OCI-LY7 (cell line): Measurements from ENCODE around the gene TPX2. TPM values are rescaled to one million over a fixed set of nuclear protein-coding genes. Genes with fewer than 3 reads are reported as not detected.

Experiments
- BruUV-seq: library from RNA; stranded (reverse); fragments of 400-500 nt; replicated peaks from 2 replicates; lab custom pipeline; 2021; lab: Mats Ljungman, UMichigan
- CTCF ChIA-PET: fragments of 300-600 bp; sonication (Branson Sonifier 250); formaldehyde crosslinking; loops from one replicate; lab custom pipeline; 2022; ENCODE audit warnings: antibody characterized with exemption; ENCODE audit not compliant: unreplicated experiment; lab: Charles Lee
- POLR2A ChIA-PET: fragments of 300-600 bp; sonication (Branson Sonifier 250); formaldehyde crosslinking; loops from one replicate; lab custom pipeline; 2022; ENCODE audit warnings: antibody characterized with exemption; lab: Charles Lee
- DNase-seq: peaks from one replicate; pipeline ENCODE4 v3.0.0-alpha.2; 2015; ENCODE audit warnings: low spot score
- H2AFZ ChIP-seq: fragments of 200-600 bp; sonication (generic), shearing (Covaris generic); 2 replicates; pipeline ENCODE4 v1.6.1; 2014; ENCODE audit warnings: mild to moderate bottlenecking, antibody characterized with exemption, low read length, moderate library complexity
- H3K27ac ChIP-seq: fragments of 200-600 bp; sonication (generic); 2 replicates; pipeline ENCODE4 v1.5.1; 2014; ENCODE audit warnings: mixed run types, low read depth, mild to moderate bottlenecking, moderate library complexity, low read length, inconsistent platforms; ENCODE audit not compliant: poor library complexity, severe bottlenecking
- H3K36me3 ChIP-seq: fragments of 200-600 bp; sonication (generic); 2 replicates; pipeline ENCODE4 v1.6.1; 2014; ENCODE audit warnings: mild to moderate bottlenecking, antibody characterized with exemption, low read length, moderate library complexity, mixed read lengths; ENCODE audit not compliant: insufficient read depth
- H3K4me1 ChIP-seq: fragments of 200-600 bp; sonication (generic); 2 replicates; pipeline ENCODE4 v1.5.1; 2014; ENCODE audit warnings: mild to moderate bottlenecking, low read length; ENCODE audit not compliant: insufficient read depth, poor library complexity, severe bottlenecking
- H3K4me2 ChIP-seq: fragments of 200-600 bp; sonication (generic); 2 replicates; pipeline ENCODE4 v1.6.1; 2014; ENCODE audit warnings: mild to moderate bottlenecking, low read length
- H3K4me3 ChIP-seq: fragments of 200-600 bp; sonication (generic); 2 replicates; pipeline ENCODE4 v1.5.1; 2014; ENCODE audit warnings: mild to moderate bottlenecking, low read depth, low read length; ENCODE audit not compliant: poor library complexity, severe bottlenecking
- H3K79me2 ChIP-seq: fragments of 200-600 bp; sonication (generic); 2 replicates; pipeline ENCODE4 v1.6.1; 2016; ENCODE audit warnings: low read depth, mild to moderate bottlenecking, low read length, moderate library complexity, mixed read lengths; ENCODE audit not compliant: insufficient read depth
- H3K9me2 ChIP-seq: fragments of 200-600 bp; sonication (generic); 2 replicates; pipeline ENCODE4 v1.6.1; 2016; ENCODE audit warnings: mild to moderate bottlenecking, low read length, mixed read lengths; ENCODE audit not compliant: insufficient read depth
- H3K9me3 ChIP-seq: fragments of 200-600 bp; sonication (generic); 2 replicates; pipeline ENCODE4 v1.6.1; 2014; ENCODE audit warnings: mild to moderate bottlenecking, mixed run types, low read length, mixed read lengths
- H4K20me1 ChIP-seq: fragments of 200-600 bp; sonication (generic); 2 replicates; pipeline ENCODE4 v1.6.1; 2014; ENCODE audit warnings: mild to moderate bottlenecking, antibody characterized with exemption, low read length, moderate library complexity, mixed read lengths; ENCODE audit not compliant: insufficient read depth
- CTCF ChIP-seq: fragments of 200-600 bp; sonication (generic); conservative IDR thresholded peaks from 2 replicates; pipeline ENCODE4 v1.5.1; 2014; ENCODE audit warnings: mild to moderate bottlenecking, antibody characterized with exemption, low read length, moderate library complexity, mixed read lengths
- EZH2phosphoT487 ChIP-seq: fragments of 200-600 bp; sonication (generic); IDR thresholded peaks from 2 replicates; pipeline ENCODE4 v1.6.1; 2018; ENCODE audit warnings: low read depth, borderline replicate concordance, mild to moderate bottlenecking, mixed run types, antibody characterized with exemption, low read length, moderate library complexity, mixed read lengths
- intact Hi-C: fragments of 100-400 bp; cut with micrococcal nuclease; formaldehyde crosslinking; loops from one replicate; pipeline ENCODE4 v1.10.0; 2022; ENCODE audit not compliant: unreplicated experiment
- total RNA-seq, 2 experiments: library from RNA; depleted of rRNA in 1 of 2; stranded (reverse); fragments of >200 nt in 1 of 2; shearing (Covaris generic) in 1 of 2; gene quantifications; 2 replicates each; pipeline ENCODE4 v1.2.3, GENCODE V29; 2014 to 2022

The TPX2 gene
- total RNA-seq, 2 experiments from 2014 or later = 121 to 173 TPM

DNA sequence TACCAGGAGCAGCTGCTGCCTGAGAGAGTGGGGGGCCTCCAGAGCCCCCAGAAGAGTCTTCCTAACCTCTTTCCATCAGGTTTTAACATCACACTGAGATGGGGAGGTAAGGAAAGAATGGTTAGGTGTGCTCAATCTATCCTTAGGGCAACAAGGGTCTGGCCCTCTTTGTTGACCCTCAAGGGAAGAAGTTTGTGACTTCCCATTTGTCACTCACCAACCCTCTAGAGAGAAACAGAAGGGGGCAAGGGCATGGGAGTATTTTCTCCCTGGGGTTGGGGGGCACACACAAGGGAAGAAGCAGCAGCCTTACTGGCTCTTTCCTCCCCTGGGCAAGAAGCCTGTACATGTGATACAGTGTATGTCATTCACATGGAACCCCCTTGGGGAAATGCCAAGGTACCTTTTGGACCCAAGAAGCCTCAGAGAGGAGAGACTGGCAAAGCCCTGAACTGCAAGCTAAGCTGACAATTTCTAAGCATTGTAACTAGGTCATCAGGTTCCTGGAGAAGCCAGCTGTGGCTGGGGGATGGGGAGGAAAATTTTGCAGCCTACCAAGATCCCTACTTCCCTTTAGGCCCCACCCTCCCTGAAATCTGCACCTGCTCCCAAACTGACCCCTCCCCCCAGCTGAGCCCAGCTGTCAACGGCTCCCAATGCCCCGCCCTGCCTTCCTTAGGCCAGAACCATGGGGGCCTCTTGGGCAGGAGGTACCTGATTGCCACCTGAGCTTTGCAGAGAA lies 30.9 kb upstream of the TPX2 start:
- no peak overlapping the region for H2AFZ ChIP-seq
- ChIA-PET POLR2A (interaction anchor here (0.5 to 5.9 kb wide), 10 partner anchors 8 to 306 kb away, joined by 3 to 43 read pairs (median 5); no protein-coding TSS in a partner anchor), CTCF (interaction anchor here (2.9 kb wide), 1 partner anchor 46 kb away, joined by 11 read pairs; no protein-coding TSS in a partner anchor)
- no peaks in the 10 kb centered on the region for H4K20me1 ChIP-seq
- peak overlapping the region; percentile 75 for H3K4me2 ChIP-seq
- peak overlapping the region; percentile 49 for H3K4me3 ChIP-seq
- intact Hi-C loops = loop anchor here (1.0 kb wide), 3 partner anchors 15 to 47 kb away; no protein-coding TSS in a partner anchor
- peaks cover 91% of the 10 kb centered on the region for H3K4me1 ChIP-seq
- no peaks in the 10 kb centered on the region for H3K9me2 ChIP-seq
- TF ChIP-seq EZH2phosphoT487 (no peak), CTCF (no peak)
- DNase-seq = peak; percentile 93
- no TSS peak for BruUV-seq
- H3K27ac ChIP-seq = peak overlapping the region; percentile 98
- peaks cover 72% of the 10 kb centered on the region for H3K36me3 ChIP-seq
- peaks cover 75% of the 10 kb centered on the region for H3K79me2 ChIP-seq
- H3K9me3 ChIP-seq = peaks cover 3% of the 10 kb centered on the region; the same call in 1 of the 2 replicates

- Histone ChIP-seq H3K4me2 (peak overlapping the region; percentile 75), H2AFZ (no peak overlapping the region), H3K4me1 (peaks cover 98% of the 10 kb centered on the region), H3K79me2 (peaks cover 78% of the 10 kb centered on the region), H3K9me2 (no peaks in the 10 kb centered on the region), H3K36me3 (peaks cover 80% of the 10 kb centered on the region), H3K9me3 (peaks cover 3% of the 10 kb centered on the region; the same call in 1 of the 2 replicates), H4K20me1 (no peaks in the 10 kb centered on the region), H3K27ac (peak overlapping the region; percentile 98), H3K4me3 (peak overlapping the region; percentile 49)
- POLR2A ChIA-PET = interaction anchor here (0.5 to 5.9 kb wide), 13 partner anchors 8 to 305 kb away, joined by 3 to 43 read pairs (median 6); no protein-coding TSS in a partner anchor
- CTCF ChIA-PET = interaction anchor here (0.6 to 2.9 kb wide), 2 partner anchors 15 to 47 kb away, joined by 3 to 11 read pairs; no protein-coding TSS in a partner anchor
- BruUV-seq = no TSS peak
- DNase-seq = peak; percentile 96
- intact Hi-C loops = loop anchor here (1.0 kb wide), 3 partner anchors 14 to 48 kb away; no protein-coding TSS in a partner anchor
- TF ChIP-seq EZH2phosphoT487 (no peak), CTCF (0 out of 2 replicates have a peak, but pooled peaks have one; percentile 25)
These were observed 30.2 kb upstream of the TPX2 start for GRCh38 chr20:31708736-31709534.
